Activated CD4-positive, alpha-beta T cell treated with anti-CD3 and anti-CD28 coated beads for 1 hour (primary cell): ENCODE measurements around the gene EPHB2.
"Not testable (repeated sequence)": the region's sequence is repeated elsewhere in the genome, so short reads cannot be mapped to it uniquely, and the experiment has no call there.

Source experiments
- DNase-seq: peaks from one replicate; pipeline ENCODE4 v3.0.0-alpha.2; 2020

The EPHB2 gene

DNA sequence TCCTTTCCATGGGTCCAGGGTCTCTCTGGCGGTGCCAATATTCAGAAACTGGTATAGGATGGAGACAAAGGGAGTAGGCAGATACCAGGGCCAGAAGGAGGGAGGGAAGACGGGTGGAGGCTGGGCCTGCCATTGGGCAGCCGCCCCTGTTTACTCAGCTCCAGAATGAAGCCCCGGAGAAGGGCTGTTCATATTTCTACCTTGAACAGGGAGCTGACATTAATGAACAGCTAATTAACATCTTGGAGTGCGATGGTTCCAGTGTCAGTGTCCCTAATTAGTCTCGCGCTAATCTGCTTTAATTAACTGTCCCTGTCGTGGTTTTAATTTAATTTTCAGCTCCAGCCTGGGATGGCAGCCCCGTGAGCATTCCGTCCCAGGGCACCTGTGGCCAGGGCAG lies 113.8 kb downstream of the EPHB2 start:
- DNase-seq, result no peak

- DNase-seq, result no peak
Observed at GRCh38 chr1:22824975-22825374, 114.3 kb downstream of the EPHB2 start.

DNA sequence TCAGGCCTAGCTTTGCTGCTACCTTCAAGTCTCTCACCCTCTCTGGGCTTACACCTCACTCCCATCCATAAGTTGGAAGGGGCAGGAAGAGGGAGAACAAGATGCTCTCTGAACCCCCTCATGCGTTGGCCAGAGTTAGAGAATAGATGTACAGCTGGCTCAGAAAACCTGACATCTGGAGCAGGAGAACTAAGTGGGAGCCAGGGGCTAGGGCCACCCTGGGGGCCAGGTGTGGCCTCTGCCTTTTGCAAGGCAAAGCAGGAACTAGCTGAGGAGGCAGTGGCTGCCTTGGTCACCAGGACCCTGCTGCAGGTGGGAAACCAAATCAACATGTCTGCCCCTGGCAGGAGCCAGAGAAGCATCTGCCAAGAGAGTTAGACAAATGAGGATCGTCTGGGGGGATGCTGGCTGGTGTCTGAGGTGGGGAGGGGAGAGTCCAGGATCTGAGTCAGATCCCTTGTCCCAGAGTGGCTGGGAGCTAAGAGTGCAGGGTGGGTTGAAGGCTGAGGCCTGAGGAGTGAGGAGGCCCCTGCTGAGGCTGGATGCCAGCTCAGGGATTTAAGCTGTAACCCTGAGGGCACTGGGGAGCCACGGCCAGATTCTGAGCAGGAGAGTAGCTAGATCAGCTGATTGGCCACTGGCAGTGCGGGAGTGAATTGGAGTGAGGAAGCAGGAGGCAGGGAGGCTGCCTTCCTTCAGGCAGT lies 115.0 kb downstream of the EPHB2 start:
- no peak for DNase-seq

DNA sequence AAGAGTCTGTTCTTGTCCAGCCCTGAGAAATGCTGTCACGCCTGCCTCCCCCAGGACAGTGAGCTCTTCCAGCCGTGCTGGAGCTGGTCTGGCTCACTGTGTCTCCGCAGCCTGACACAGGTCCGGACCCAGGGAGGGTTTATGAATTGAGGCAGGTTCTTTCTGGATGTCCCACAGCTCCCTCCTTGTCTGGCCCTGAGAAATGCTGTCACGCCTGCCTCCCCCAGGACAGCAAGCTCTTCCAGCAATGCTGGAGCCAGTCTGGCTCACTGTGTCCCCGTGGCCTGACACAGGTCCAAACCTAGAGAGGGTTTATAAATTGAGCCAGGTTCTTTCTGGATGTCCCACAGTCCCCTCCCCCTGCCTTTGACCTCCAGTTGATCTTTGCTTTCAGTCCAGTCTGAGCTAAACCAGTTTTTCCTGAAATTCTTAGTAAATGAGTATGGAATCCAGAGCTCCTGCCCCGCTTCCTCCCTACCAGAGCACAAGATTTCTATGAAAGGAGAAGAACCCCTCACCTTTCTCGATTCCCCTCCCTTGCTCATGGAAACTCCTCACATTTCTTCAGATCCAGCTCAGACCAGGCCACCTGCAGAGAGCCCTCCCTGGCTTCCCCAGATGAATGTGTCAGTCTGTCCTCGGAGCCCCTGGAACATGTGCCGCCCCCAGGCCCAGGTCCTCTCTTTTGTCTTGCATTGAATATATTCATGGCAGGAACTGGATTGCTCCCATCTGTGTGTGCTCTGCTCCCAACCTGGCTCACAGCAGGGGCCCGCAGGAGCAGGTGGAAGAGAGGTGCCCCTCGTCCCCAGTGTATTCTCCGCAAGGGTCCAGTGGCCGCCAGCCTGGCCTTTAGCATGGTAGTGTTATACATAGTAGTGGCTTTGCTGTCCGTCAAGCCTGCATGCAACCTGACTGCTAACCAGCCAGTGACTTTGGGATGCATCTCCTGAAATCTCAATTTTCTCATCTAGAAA lies 116.3 kb downstream of the EPHB2 start:
- no peak for DNase-seq

GRCh38 chr1:22827666-22828483 lies 117.2 kb downstream of the EPHB2 start:
- no peak for DNase-seq

DNA sequence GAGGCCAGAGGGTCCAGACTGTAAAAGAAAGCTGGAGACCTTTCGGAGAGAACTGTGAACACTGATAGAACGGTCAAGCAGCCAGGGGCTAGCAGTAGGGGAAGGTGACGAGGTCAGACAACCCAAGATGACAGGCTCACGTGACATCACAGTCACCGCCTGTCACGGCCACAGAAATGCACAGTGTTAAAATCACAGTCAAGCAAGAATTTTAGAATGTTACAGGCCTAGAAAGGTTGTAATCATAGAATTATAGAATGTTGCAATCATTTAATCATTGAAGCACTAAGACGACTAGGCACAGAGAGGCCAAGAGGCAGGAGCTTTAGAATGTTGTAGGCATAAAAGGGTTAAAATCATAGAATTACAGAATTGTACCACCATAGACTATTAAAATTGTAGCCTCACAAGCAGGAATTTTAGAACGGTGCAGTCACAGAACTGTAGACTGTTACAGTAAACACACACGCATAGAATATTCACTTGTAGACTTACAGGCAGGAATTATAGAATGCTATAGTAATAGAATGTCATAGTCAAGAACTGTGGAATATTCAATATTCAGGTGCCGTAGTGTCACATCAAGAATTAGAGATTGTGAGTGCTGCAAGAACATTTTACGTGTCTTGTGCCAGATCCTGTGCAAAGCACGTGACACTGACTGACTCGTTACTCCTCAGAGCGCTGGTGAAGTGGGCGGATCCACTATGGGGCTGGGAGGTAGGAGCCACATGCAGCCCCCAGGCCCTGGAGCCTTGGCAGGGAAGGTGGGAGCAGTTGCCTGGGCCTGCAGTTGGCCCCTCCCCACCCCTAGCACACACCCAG lies 118.1 kb downstream of the EPHB2 start:
- DNase-seq, result no peak

- DNase-seq, result no peak
Observed at GRCh38 chr1:22829309-22829989, 118.8 kb downstream of the EPHB2 start.

- DNase-seq, result no peak
Observed at GRCh38 chr1:22830041-22830566, 119.5 kb downstream of the EPHB2 start.

DNA sequence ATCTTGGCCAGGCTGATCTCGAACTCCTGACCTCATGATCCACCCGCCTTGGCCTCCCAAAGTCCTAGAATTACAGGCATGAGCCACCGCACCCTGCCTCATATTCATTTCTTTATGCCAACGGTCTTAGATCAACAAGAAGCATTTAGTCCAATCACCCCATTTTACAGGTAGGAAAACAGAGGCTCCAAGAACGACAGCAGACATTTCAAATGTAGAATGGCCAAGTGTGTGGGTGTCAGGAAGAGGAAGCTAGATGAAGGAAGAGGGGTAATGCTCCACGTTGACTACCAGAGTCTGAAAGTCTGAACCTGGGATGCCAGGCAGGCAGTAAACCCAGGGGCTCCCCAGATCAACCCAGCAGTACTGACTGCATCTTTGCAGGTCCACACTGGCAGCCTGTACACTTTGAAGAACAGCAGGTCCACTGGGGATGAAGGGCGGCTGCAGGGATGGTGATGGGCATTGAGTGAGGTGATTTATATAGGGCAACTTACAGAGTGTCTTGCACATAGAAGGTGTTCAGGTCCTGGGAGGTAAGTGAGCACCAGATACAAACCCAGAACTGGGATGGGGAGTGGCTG lies 120.2 kb downstream of the EPHB2 start:
- DNase-seq, result no peak

DNA sequence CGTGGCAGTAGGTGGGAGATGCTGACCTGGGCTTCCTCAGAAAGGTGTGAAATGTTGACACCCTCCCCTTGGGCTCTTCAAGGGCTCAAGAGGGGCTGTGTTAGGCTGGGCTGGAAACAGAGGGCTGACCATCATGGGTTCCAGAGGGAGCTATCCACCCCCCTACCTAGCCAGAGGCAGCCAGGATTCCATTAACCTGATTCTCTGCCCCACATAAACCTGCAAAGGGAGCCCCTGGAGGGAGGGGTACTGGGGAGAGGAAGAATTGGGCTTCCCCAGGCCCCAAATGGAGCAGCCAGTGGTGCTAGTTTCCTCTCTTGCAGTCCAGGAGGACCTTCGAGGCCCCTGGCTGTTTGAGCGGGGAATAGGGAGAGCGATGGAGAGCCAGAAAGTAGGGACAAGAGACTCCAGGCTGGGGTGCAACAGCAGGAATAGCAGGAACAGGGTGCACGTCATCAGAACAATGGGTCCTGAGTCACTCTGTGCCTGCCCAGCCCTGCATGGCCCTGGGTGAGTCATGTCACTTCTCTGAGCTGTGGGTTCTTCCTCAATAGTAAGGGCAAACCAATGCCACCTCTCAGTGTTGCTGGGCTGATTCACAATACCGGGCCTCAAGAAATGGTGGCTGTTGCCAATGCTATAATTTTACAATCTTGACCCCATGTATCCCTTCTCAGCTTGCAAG lies 121.2 kb downstream of the EPHB2 start:
- DNase-seq, result no peak

DNA sequence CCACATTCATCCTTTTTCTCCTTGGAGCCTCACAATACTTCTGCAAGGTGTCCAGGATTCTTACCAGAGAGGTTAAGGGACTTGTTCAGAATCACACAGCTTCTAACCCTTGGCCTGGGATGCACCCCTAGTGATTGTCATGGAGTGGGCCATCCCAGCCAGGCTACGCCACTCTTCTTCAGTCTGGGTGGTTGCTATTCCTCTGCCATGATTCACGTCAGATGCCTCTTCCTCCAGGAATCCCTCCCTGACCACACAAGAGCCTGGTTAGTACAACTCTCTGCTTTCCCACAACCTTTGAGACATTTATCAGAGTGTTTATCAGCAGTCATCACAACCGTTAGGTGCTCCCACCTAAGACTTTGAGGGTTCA lies 121.8 kb downstream of the EPHB2 start:
- DNase-seq, result no peak

DNA sequence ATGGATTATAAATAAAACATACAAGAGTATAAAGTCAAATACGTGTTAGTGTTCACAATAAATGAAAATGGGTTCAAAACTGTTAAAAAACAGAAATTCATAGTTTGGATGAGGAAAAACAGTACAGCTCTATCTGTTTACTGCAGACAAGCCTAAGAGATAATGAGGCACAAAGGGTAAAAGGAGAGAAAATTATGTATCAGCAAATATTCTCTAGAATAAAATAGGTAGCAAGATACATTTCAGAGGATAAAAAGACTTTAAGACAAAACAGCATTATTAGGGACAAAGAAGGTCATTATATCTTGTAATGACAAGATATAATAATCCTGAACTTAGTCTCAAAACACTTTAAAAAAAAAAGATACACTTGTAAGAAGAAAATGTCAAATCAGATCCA lies 123.1 kb downstream of the EPHB2 start:
- DNase-seq, result no peak

- DNase-seq, result not testable (repeated sequence)
Observed at GRCh38 chr1:22834420-22834819, 123.8 kb downstream of the EPHB2 start.

DNA sequence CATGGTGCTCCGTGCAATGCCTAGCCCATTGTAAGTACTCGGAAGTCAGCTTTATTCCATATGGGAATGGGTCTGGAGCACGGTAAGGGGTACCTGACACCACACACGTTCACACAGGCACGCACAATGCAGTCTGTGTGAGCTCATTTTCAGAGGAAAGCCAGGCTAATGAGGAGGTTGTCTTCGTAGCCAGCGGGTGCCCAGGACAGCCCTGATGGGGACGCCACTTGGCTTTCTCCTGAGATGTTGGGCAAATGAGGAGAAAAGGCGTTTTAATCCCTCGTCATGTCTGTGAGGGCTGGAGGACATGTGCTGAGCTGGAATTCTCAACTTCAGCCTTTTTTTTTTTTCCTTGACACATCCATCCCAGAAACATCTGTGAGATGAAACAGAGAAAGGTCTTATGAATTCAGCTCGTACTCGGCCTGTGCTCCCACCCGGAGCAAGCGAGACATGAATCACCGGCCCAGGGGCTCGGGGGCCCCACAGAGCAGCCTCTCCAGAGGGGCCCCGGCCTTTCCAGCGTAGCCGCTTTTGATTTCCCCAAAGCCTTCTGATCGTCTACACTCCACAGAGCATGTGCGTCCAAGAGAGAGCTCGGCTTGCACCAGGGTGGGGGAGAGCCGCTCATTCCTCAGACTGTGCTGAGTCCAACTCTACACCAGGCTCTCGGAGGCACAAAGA lies 125.1 kb downstream of the EPHB2 start:
- no peak for DNase-seq

DNA sequence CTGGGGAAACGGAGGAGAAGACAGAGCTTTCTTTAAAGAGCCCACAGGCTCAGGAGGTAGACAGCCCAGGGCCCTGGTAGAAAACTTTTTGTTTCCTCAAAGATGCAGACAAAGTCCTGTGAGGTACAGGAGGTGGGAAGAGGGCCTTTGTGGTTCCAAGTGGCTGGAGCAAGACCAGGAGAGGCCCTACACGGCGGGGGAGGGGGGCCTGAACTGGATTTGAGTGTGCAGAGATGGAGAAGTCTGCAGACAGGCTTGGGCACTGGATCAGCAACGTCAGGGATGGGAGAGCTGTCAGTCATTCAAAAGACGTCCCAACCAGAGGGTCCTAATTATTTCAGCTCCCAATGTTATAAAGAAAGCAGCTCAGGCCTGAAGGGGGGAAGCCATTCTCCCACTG lies 126.2 kb downstream of the EPHB2 start:
- no peak for DNase-seq

- DNase-seq, result no peak
Observed at GRCh38 chr1:22837332-22837731, 126.7 kb downstream of the EPHB2 start.

DNA sequence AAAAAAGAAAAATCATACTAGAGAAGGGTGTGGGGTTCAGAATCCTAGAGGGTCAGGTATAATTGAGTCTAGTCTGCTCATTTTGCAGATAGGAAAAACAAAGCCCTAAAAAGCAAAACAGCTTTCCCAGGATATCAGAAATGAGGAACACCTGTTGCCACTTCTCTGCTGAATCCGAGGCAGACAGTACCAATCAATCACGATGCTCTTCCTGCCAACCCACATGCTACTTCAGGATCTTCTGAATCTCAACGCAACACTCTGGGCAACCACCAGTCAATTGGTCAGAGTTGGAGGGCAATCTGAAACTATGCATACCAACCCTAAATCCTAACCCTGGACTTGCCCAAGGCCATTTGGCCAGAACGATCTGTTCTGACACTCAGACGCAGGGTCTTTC lies 128.3 kb downstream of the EPHB2 start:
- DNase-seq, result no peak

DNA sequence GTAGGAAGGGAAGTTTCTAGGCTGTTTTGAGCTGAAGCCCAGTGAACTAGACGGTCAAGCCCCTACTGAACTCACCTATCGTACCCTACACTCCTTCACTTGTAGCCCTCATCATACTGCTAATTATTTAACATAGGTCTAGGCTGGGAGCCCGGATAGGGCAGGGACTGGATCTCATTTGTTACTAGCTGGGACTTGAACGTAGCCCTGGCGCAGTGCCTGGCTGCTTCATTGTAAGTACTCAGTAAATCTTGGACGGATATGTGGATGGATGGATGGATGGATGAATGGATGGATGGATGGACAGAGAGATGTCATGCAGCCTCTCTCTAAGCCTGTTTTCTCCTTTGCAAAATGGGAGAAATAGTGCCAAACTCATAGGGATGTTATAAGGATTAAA lies 129.2 kb downstream of the EPHB2 start:
- DNase-seq, result no peak

DNA sequence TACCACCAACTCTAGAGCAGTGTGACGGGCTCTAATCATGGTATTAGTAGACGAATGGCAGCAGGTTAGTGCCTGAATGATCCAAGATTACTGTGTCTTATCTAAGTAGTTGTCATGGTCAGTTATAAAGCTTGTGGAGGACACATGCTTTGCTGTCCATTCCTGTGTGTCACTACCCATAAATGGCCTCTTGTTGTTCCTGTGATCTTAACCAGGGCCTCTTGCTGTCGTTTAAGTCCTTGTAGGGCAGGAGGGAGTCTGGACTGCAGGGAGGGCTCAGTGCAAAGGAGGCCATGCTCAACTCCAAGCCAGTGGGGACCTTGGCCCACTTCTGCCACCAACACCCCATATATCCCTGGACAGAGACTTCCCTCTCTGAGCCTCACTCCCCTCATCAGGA lies 130.5 kb downstream of the EPHB2 start:
- DNase-seq, result no peak

- DNase-seq, result no peak
Observed at GRCh38 chr1:22841860-22842281, 131.2 kb downstream of the EPHB2 start.
